GM21786 (cell line): ENCODE data around the gene ZC3H4.

ENCODE experiments used
- ATAC-seq: cut with Tn5 transposase; IDR thresholded peaks from one replicate; pipeline ENCODE4 v1.9.1; 2021; ENCODE audit not compliant: unreplicated experiment

The ZC3H4 gene

DNA sequence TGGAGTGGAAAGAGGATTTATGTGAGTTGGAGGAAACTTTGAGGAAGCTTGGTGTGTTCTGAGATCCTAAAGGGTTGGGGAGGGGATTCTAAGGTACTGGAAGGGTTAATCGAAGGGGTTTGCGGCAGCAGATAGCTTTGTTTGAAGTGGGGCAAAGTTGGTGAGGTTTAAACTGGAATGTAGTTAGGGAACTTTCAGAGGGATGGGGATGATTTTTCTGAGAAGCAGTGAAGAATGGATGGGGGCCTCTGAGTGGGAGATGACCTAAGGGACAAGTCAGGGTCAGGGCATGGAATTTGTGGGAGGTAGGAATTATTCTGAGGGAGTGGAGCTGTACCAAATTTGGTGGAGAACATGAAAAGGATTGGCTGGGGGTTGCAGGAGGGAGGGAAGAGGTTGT is 21.0 kb upstream of the ZC3H4 start:
- ATAC-seq = no peak

DNA sequence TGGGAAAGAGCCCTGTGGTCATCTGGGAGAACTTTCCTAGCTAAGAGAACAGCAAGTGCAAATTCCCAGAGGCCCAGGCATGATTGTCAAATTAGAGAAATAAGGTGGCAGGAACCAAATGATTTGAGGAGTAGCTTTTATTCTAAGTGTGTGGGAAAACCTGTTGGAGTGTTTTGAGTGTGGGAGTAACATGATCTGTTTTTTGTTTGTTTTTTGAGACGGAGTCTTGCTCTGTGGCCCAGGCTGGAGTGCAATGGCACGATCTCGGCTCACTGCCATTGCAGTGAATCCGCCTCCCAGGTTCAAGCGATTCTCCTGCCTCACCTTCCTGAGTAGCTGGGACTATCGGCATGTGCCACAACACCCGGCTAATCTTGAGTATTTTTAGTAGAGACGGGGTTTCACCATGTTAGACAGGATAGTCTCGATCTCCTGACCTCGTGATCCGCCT is 19.5 kb upstream of the ZC3H4 start:
- ATAC-seq = no peak

DNA sequence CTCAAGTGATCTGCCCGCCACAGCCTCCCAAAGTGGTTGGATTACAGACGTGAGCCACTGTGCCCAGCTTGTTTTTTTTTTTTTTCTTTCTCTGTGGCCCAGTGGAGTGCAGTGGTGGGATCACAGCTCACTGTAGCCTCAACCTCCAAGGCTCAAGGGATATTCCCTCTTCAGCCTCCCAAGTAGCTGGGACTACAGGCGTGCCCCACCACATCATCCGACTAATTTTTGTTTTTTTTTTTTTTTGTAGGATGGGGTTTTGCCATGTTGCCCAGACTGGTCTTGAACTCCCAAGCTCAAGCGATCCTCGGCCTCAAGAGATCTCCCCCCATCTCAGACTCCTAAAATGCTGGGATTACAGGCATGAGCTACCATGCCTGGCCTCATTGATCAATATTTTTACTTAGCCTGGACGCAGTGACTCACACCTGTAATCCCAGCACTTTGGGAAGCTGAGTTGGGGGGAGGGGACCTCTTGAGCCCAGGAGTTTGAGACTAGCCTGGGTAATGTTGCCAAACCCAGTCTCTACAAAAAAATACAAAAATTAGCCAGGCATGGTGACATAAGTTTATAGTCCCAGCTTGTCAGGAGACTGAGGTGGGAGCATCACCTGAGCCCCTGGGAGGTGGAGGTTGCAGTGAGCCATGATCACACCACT is 18.7 kb upstream of the ZC3H4 start:
- ATAC-seq = no peak

DNA sequence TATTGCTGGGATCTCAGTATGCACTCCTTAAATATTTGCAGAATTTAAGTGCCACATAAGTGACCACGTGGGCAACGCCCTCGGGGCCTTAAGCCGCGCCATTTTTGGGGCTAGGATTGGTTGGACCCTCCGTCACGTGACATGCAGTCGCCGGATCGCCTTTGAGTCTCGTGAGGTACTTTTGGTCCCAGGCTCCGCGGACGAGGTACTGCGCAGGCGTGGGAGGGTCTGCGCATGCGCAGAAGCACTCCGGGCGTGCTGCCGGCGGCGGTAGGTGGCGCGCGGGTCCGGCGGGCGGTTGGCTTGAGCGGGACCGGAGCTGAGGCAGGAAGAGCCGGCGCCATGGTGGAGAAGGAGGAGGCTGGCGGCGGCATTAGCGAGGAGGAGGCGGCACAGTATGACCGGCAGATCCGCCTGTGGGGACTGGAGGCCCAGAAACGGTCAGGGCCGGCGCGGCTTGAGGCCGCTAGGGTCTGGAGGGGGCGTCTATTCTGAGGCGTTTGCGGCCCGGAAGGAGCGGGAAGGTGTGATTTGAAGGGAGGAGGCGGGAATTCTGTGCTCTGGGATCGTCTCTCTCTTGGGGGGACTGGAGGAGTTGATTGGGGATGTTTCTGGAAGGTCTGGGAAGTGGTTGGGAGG is 17.1 kb upstream of the ZC3H4 start, which contains the start of gene SAE1:
Gene SAE1, plus strand, starts transcription at position 247 of the 639 bp plus-strand sequence. Its CDS starts 96 bp downstream, at position 343.
- ATAC-seq = peak; percentile 81

DNA sequence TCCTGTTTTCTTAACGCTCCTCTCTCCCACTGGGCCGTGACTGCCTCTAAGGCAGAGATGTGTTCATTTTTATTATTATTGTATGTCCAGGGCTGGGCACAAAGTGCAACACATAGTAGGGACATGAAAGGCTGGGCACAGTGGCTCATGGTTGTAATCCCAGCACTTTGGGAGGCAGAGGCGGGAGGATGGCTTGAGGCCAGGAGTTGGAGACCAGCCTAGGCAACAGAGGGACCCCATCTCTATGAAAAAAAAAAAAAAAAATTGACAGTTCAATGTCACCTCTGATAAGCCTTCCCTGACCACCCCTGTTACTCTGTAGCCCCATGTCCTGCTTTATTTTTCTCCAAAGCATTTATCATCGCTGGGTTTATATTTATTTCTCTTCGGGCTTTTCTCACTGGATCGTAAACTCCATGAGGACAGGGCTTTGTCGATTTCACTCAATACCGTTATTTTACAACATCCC is 16.6 kb upstream of the ZC3H4 start:
- ATAC-seq = no peak

DNA sequence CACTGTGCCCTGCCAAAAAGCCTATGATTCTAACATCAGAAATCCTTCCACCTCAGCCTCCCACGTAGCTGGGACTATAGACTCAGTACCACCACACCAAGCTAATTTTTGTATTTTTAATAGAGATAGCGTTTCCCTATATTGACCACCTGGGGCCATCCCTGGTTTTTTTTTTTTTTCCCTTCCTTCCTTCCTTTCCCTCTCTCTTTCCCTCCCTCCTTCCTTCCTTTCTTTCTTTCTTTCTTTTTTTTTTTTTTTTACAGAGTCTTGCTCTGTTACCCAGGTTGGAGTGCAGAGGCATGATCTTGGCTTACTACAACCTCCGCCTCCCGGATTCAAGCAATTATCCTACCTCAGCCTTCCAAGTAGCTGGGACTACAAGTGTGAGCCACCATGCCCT is 16.0 kb upstream of the ZC3H4 start:
- ATAC-seq = no peak

DNA sequence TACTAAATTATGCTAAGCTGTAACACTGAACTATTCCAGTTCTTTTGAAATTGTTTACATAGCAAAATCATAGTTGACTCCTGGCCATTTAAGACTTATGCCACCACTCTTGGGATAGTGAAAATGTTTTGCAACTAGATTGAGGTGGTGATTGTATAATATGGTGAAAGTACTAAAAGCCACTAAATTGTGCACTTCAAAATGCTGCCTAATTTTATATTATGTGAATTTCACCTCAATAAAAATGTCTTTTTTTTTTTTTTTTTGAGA is 12.0 kb upstream of the ZC3H4 start:
- ATAC-seq = no peak

DNA sequence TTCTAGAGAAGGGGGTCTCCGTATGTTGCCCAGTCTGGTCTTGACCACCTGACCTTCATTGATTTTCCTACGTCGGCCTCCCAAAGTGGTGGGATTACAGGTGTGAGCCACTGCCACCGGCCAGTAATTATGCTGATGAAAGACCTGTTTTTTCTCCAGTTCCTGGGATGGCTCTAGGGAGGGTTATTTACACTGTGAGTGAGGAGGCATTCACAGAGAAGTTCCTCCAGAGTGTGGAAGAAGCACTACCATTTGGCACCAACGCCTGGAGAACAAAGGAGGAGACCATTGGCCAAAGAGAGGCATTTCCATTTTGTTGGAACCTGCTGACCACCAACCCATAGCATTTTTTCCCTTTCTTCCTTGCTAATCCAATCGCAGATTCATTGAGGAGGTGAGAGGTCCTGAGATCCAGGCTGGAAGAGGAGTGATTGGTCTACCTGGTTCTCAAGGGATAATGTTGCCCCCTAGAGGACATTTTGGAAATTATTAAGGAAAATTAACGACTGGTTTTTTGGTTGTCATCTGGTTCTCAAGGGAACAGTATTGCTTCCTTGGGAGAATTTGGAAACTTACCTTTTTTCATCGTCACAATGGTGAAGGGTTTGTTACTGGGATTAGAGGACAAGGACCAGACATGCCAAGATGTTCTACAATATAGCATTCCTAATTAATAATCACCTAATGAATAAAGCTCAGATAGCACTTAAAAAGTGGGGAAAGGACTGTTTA is 11.5 kb upstream of the ZC3H4 start:
- no peak for ATAC-seq

DNA sequence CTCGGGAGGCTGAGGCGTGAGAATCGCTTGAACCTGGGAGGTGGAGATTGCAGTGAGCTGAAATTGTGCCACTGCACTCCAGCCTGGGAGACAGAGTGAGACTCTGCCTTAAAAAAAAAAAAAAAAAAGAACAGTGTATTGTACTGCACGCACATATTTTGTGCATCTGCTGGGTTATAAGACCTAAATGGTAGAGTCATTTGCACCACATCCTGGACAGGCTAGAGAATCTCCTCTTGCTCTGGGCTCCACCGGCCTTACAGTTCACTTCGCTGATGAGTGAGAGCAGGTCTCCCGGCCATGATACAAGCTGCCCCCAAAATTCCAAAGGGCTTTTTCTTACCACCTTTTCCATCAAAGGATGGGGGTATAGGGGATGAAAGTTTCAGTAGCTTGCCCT is 9.8 kb upstream of the ZC3H4 start:
- ATAC-seq = no peak

DNA sequence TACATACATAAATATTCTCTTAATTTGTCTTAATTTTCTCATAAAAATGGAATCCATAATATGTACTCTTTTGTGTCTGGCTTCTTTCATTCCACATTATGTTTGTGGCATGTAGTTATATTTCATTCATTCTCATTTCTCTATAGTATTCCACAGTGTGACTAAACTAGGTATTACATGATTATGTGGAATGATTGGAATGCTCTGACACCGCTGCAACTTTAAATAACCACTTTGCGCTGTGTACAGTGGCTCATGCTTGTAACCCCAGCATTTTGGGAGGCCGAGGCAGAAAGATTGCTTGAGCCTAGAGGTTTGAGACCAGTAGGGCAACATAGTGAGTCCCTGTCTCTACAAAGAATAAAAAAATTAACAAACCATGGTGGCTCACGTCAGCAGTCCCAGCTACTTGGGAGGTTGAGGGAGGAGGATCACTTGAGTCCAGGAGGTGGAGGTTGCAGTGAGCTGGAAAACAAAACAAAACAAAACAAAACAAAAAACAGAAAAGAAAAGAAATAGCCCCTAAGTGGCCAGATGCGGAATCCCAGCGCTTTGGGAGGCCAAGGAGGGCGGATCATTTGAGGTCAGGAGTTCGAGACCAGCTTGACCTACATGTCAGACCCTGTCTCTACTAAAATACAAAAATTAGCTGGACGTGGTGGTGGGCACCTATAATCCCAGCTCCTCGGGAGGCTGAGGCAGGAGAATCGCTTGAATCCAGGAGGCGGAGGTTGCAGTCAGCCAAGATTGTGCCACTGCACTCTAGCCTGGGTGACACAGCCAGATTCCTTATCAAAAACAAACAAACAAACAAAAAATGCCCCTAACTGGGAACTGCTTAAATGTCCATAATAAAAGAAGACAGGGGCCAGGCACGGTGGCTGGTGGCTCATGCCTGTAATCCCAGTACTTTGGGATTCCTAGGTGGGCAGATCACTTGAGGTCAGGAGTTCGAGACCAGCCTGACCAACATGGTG is 9.1 kb upstream of the ZC3H4 start:
- ATAC-seq = no peak

DNA sequence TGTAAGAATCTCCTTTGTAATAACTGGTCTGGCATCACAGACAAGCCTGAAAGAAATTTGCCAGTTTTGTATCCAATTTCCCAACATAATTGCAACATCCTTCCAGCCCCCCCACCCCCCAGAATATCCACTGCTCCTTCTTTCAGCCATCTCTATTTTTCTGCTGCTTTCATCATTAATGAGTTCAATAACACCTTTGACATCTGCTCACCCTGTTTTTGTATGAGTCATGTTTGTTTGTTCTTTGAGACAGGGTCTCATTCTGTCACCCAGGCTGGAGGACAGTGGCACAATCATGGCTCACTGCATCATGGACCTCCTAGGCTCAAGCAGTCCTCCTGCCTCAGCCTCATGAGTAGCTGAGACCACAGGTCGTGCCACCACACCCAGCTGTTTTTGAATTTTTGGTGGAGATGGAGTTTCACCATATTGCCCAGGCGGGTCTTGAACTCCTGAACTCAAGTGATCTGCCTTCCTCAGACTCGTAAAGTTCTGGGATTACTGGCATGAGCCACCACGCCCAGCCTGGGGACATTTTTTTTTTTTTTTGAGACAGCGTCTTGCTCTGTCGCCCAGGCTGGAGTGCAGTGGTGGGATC is 7.0 kb upstream of the ZC3H4 start:
- ATAC-seq = no peak

DNA sequence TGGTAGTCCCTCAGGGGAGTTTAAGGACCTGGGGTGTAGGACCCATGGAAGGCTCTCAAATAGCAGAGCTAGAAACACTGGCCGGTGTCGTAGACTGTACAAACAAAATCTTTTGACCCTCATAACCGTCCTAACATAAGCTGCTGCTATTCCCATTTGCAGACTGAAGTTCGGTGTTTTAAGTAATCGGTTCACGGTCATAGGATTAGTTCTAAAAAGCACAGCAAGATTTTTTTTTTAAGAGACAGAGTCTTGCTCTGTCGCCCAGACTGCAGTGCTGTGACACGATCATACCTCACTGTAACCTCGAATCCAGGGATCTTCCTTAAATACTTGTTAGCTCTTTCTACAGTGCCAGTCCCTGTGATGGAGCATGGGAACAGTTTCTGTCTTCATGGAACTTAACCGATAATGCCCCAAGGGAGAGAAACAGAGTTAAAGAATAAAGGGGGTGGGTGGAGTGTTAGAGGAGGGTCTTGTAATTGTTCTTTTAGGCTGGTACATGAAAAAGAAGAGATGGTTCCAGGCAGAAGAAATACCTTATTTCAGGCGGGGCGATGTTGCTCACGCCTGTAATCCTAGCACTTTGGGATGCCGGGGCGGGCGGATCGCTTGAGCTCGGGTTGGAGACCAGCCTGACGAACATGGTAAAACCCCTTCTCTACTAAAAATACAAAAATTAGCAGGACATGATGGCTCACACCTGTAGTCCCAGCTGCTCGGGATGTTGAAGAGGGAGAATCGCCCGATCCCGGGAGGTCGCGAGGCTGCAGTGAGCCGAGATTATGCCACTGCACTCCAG is 475 bp upstream of the ZC3H4 start:
- no peak for ATAC-seq

DNA sequence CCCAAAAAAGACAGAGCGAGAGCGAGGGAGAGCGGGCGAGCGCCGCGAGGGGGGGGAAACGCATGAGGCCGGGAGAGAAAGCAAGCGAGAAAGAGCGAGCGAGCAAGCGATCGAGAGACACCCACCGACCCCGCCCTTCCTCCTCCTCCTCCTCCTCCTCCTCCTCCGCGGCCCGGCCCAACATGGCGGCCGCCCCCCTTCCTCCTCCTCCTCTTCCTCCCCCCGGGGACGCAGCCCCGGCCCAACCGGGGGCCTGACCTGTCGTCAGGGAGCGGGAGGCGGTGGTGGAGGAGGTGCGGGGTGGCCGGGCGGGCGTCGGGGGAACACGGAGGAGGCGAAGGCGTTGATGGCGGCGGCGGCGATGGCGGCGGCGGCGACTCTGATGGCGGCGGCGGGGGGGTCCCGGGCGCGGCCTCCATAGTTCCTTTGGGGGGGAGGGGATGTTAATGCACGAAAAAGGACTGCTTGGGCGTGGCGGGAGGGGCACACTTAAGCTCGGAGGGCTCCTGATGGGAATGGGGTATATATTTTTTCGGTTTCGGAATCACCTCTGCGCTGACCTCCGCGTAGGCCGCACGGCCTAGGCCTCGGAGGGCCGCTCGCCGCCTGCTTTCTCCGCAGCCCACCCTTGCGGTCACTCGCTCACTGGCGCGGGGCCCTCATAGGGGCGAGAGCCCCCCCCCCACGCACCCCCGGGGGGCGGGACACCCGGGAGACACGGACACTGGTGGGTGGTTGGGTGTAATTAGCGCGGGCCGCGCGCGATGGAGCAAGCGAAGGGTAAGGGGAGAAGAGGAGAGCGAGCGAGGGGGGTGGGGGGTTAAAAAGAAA is 1.2 kb downstream of the ZC3H4 start:
- peak; percentile 2 for ATAC-seq

DNA sequence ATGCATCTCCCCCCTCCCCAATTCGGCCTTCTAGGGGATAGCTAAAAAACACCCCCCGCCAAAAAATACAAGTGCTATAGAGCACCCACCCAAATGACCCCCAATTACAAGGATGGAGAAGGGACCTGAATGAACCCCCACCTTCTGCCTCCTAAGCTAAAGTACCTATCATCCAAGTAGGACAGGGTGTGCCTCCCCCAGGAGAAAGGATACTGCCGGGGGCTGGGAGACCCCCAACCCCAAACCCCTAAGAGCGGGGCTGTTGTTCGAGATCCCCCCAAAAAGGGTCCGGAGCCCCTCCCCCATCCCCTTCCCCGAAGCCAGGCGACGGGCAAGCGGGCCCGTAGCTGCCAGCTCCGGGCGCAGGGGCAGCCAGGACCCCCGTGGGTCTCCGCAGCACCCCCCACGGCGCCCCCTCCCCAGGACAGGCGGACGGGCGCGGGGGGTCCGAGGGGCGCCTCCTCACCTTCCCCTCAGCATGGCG is 1.9 kb downstream of the ZC3H4 start:
- ATAC-seq = no peak

DNA sequence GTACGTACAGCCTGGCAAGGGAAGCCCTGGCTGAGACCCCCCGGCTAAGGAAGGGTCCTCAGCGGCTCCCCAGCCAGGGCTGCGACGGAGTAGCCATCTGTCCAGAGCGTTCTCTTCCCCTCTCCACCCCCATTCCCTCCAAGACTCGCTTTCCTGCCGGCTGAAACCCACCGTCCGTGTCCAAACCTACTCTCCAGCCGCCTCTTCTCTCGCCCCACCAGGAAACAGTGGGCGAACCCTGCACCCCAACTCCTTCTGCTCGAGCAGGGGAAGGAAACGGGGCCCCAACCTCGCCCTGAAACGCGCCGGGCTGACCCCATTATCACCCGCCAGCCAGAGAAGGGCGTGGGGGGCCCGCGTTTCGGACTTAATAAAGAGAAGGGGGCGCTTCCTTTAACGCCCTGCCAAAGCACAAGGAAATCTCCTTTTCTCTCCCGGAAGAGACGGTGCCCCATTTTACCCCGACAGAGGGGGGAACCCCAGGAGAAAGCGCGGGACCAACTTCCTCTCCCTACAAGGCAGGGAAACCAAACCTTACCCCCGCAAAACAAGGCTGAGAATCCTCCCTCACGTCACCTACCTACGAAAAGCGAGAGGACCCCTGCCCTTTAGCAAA is 2.5 kb downstream of the ZC3H4 start:
- no peak for ATAC-seq

DNA sequence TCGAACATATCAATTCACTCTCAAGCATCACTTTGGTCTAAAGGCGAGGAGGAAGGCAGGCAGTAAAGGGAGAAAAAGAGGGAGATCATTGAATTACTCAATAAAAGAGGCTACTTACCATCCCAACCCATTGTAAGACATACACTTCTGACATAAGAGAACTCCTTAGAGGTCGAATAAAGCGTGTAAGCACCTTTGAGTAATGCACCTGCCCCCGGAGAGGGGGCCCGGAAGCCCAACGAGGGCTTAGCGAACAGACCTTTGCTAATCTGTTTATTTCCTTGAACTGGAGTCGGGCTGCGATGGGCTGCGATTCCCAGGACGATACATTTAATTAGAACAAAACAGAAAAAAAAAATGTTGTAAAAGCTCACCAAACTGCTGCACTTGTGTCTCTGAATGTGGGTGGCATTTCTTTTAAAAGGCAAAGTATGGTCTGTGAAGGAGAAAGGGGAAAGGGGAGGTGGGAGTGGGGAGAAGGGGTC is 3.0 kb downstream of the ZC3H4 start:
- no peak for ATAC-seq

DNA sequence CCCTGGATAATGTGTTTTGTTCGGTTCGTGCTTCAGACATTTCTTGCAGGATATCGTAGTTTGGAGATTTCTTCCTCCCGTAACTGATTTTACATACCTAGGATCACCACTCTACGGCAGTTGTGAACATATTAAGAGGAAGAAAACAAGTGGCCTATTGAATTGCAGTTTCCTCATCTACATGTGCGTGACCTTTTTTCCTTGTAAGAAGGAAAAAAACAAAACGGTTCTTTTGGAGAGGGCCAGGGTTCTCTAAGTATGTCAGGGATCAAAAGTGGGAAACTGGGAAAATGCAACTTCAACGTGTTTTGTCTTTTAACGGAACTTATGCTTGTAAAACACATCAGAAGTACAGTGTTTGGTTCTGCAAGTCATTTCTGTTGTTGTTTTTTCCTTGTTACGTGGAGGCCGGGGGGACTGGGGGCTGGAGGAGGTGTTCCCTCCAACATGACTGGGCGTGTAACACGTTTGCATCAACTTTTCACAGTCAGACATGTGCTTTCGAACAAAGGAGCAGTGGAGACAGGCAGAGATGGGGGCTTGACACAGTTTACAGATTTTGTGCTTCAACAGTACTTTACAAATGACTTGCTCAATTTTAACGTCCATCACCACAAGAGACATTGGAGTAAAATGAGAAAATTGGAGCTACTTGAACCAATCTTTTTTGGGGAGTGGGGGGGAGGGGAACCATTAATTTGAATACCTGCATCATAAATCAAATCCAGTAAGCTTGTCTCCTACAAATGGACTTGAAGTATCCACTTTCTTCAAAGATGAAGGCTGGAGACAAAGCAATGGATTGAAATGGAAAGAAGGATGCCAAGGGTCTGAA is 3.8 kb downstream of the ZC3H4 start:
- ATAC-seq = no peak
